H54 (cell line): ENCODE results near the gene CYP24A1.

Experiments
- DNase-seq: peaks from one replicate; pipeline ENCODE4 v3.0.0; 2011; ENCODE audit warnings: low spot score, mixed read lengths; ENCODE audit not compliant: insufficient read length
- FAIRE-seq: peaks from 3 replicates; lab custom pipeline; 2011; peaks lifted over from hg19 to GRCh38; lab: Jason Lieb, UNC
- POLR2A ChIP-seq: IDR thresholded peaks from 2 replicates; pipeline ENCODE4 v1.6.1; 2011; ENCODE audit warnings: low read depth, mild to moderate bottlenecking, low read length

The CYP24A1 gene

DNA sequence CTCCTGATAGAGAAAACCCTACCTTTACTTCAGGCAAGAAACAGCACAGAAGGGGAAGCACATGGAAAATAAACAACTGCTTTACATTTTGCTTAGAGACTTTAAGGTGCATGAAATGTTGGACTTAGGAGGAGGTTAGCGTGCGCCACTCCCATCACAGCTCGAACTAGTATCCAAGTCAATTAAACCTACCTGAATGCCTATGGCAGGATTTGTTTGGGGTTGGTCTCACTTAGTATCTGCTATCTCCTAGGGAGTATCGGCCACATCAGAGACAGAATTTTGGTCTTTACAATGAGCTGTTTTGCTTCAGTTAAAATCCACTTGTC lies 12.0 kb downstream of the CYP24A1 start:
- FAIRE-seq: no peak
- TF ChIP-seq POLR2A: no peak
- DNase-seq: no peak

DNA sequence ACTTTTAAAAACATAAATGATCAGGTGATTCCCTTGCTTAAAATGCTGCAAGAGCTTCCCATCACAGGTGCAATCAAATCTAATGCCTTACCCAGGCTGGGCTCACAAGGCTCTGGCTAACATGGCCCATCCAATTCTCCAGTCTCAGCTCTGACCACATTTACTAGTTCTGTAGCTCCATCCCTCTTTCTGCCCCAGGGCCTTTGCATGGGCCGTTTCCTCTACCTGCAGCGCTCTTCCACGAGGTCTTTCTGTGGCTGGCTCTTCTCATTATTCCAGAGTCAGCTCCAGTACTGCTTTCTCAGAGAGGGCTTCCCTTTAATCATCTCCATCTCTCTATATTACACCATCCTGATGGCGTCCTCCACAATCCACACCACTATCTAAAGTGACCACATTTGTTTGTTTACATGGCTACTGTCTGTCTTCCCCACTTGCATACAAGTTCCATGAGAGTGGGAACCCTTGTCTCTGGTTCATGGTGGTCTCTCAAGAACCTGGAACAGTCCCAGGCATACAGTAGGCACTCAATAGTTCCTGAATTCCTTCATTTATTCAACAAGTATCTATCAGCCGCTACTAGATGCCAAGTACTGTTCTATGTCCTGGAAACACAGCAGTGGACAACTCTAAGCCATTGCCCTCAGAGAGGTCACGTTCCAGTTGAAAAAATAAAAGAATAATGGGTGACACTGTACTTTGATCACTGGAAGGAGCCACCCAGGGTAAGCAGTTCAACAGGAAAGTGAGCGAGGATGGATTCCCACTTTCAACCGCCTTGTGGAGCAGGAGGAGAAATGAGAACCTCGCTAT lies 12.6 kb downstream of the CYP24A1 start:
- FAIRE-seq (no peak), DNase-seq (no peak)
- no peak for TF ChIP-seq POLR2A

DNA sequence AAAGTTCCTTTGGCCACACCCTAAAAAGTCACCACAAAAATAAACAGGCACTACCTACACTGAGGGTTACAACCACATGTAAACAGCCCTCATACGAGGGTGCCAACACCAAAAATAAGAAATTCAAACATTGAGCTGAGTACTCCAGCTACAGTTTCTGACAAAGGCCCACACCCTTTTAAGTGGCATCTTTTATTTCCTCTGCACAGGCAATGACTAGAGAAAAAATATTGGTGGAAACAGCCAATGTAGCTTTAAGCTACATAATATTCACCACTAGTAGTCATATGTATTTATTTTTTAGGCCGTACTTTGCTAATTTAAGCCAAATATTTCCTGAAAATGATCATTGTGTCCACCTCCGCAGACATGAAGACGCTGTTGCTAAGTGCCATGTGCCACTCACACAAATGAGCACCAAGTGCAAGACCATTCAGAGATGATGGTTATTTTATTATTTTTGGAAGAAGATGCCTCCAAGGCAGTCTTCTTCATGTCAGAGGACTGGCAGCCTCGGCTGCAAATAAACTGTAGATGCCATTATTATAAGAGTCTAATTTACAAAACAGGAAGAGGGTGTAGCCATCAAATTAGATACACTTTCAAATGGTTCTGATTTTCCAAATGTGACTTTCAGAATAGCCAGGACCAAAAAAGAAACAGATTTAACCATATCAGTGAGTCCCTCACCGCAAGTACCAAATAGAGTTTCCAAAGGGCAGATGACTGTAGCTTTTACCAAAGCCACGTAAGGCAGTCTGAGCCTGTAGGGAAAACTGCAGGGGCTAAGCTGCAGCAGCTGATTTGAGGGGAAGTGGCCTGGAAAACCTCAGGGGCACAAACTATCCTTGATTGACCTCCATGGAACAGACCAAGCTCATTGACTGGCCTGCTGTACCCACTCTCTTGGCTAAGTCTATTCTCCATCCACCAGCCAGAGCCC lies 13.4 kb downstream of the CYP24A1 start:
- no peak for DNase-seq
- FAIRE-seq: no peak
- TF ChIP-seq POLR2A: no peak

DNA sequence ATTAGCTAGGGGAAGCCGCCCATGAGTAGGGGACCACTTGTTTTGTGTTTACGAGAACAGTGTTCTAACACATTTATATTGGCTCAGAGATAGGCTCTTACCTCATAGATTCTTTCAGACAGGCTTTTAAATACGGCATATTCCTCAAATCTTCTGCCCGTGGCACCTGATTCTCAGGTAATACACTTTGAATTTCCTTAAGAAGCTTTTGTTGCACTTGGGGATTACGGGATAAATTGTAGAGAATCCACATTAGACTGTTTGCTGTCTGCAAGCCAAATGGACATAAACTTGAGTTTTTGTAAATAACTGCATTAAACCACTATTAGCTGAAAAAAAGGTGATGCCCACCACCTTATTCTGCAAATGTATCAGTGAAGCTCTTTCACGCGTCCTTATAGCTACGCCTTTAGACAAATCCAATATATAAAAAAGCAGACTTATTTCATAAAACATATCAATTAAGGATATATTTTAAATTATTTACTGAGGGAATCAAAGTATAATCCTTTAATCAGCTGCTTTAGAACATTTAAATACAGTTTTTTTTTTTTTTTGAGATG lies 14.8 kb downstream of the CYP24A1 start:
- FAIRE-seq (no peak), DNase-seq (no peak)
- no peak for TF ChIP-seq POLR2A

DNA sequence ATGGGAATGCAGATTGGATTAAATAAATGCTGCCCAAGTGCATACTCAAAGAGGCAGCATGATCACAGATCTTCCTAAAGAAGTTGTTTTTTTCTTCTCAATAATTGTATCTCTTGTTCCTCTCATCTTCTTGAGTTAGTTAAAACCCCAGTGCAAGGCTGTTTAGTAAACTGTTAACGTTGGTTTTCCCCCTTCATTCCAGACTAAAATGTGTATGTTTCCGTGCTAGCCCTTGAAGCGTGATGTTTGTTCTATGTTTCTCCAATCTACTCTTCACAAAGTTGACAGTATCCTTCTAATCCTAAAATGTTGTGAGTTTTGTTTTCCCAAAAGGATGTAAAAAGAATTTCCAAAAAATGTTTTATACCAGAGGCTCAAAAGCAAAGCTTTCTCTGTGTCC lies 15.6 kb downstream of the CYP24A1 start:
- FAIRE-seq (no peak), DNase-seq (no peak)
- TF ChIP-seq POLR2A: no peak

DNA sequence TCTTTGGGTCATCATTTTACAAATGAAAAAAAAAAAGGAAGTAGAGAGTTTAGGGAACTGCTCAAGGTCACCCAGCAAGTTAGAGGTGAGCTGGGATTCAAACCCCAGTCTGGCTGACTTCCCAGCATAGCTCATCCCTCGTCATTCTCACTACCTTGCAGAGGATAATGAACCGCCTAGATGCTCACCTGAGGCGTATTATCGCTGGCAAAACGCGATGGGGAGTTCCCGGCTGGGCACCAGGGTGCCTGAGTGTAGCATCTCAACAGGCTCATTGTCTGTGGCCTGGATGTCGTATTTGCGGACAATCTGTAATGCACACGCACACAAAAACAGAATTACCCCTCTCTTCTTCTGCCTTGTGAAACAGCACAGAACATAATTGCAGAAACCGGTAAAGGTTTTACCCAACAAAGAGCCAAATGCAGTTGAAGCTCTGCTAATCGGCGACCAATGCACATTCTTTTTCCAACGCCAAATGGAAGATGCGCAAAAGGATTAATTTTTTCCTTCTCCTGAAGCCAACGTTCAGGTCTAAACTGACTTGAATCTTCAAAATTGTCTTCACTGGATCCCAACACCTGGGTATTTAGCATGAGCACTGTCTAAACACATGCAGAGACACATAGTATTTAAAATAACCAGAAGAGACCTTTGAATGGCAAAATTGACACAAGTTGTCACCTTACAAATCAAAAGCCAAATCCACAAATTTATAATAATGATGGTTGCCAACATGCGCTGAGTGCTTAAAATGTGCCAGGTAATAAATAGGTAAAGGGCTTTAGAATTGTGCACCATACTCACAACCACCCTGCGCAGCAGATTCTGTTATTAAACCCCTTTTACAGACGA lies 16.6 kb downstream of the CYP24A1 start:
- no peak for DNase-seq
- no peak for FAIRE-seq
- TF ChIP-seq POLR2A: no peak

DNA sequence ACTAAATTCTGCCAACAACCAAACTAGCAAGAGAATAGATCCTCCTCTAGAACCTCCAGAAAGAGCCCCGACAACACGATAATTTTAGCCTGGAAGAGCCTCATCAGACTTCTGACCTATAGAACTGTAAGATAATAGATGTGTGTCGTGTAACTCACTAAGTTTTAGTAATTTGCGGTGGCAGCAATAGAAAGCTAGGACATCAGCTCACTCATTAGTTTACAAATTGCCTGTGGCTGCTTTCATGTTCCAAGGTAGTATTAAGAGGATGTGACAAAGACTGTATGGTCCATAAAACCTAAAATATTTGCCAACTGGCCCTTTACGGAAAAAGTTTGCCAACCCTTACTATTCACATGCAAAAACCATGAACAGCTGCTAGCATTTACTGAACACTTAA lies 17.3 kb downstream of the CYP24A1 start:
- DNase-seq (no peak), FAIRE-seq (no peak)
- no peak for TF ChIP-seq POLR2A

DNA sequence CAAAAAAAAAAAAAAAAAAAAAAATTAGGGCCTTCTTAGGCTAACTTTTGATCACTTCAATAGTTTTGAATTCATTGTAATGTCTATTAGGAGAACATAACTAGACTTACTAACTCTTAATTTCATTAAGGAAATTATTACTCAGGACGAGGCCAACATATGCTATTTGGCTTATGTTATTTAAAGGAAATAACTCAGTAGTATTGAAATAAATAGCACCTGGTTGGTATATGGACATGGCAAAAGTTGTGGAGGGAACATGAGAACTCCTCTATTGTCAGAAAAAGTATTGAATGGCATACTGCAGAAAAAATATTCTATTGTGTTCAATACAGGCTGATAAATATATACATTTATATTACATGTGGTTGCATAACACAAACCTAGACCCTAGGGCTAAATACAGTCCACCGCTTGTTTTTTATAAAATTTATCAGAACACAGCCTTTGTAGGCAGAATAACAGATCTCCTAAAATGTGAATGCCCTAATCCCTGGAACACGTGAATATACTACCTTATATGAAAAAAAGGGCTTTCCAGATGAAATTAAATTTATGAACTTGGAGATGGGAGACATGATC lies 18.0 kb downstream of the CYP24A1 start:
- FAIRE-seq: no peak
- TF ChIP-seq POLR2A: no peak
- DNase-seq: no peak

DNA sequence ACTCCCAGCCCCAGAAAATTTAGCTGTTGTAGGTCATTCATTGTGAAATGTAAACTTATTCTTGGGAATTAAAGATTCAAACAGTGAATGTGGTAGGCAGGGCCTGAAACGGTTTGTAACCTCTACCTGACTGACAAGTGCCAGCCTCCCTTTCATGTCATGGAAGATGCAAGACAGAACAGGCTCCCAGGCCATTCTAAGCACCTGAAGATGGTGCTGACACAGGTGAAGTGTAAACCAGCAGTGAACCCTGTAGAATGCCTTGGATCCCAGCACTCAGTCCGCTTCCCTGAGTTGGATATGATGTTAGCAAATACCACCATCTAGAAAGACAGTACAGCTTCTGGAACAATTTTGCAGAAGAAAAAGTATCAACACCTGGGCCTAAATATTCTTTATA lies 19.3 kb downstream of the CYP24A1 start:
- FAIRE-seq (no peak), DNase-seq (no peak)
- no peak for TF ChIP-seq POLR2A

DNA sequence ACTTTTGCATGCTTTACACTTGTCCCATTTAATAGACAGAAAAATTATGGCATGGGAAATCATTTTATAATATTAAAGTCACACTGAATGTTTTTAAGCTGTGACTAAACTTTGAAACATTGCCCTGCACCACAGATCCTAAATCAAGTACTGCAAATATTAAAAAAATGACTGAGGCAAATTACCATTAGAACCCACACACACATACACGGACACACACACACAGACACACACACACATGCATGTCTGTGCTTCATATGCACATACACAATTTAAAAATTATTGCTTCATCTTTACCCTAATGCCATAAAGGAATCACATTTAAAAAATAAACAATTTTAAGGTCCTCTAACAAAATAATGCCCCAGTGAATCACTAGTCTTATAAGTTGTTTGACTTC lies 19.9 kb downstream of the CYP24A1 start:
- FAIRE-seq (no peak), DNase-seq (no peak)
- no peak for TF ChIP-seq POLR2A

DNA sequence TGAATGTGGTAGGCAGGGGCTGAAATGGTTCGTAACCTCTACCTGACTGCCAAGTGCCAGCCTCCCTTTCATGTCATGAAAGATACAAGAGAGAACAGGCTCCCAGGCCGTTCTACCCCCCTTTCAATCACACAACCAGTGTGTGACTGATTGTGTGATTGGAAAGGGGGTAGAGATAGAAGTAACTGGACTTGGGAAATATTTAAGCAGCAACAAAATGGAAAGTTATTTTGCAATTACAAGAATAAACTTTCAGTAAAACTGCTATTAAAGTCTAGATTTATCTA lies 20.8 kb downstream of the CYP24A1 start:
- TF ChIP-seq POLR2A: no peak
- FAIRE-seq (no peak), DNase-seq (no peak)

DNA sequence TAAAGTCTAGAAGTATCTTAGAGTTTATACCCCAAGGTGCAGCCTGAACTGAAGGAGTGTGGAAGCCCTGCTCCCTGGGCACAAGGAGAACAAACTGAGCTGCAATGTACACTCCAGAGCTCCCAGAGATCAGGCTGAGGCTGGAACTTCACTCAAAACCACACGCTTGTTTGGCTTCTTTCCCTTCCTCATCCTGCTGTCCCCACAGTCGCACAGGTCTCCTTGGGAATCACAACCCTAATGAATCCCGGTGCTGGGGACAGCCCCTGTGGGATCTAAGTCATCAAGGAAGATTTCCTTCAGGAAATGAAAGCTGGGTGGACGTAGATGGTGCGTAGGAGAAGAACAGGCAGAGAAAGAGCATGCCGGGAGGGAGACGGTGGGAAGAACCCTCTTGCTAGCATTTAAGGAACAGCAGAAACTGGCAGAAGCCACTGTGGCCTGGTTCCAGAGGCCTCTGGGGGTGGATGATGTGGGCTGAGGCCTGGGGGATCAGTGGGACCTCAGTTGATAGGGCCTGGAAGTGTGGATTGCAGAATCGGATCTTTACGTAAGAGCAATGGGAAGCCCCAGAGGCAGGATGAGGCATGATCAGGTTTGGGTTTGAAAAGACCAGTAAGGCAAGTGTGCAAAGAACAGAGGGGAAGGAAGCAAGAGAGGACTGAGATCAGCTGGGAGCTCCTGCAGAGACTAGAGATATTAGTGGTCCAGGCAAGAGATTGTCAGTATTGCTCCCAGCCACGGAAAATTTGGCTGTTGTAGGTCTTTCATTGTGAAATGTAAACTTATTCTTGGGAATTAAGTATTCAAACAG lies 21.4 kb downstream of the CYP24A1 start:
- TF ChIP-seq POLR2A: no peak
- FAIRE-seq (no peak), DNase-seq (no peak)
